Left lung (tissue), 10 donors: ENCODE results near the gene CNTLN. TPM values are rescaled to one million over a fixed set of nuclear protein-coding genes. Genes with fewer than 3 reads are reported as not detected.
"Not testable (repeated sequence)": the region's sequence is repeated elsewhere in the genome, so short reads cannot be mapped to it uniquely, and the experiment has no call there.

Experiments used
- ATAC-seq: fragments of 200-7000 bp; cut with Tn5 transposase; one replicate; pipeline ENCODE4 v1.9.1; 2020; ENCODE audit warnings: moderate library complexity
- DNase-seq, 4 donors: peaks; one replicate each; pipeline ENCODE4 v3.0.0-alpha.2; 2013 to 2020
- H3K27ac ChIP-seq, 2 donors: fragments of 200-600 bp; sonication (generic) in 1 of 2; one replicate each; pipeline versions ENCODE4 v1.5.0 to v1.8.0; 2020 to 2021
- H3K27me3 ChIP-seq, 2 donors: fragments of 200-600 bp; sonication (generic) in 1 of 2; one replicate each; pipeline versions ENCODE4 v1.5.0 to v1.8.0; 2020 to 2021
- H3K36me3 ChIP-seq, 2 donors: fragments of 200-600 bp; sonication (generic) in 1 of 2; one replicate each; pipeline versions ENCODE4 v1.5.0 to v1.8.0; 2020 to 2021
- H3K4me1 ChIP-seq, 2 donors: fragments of 200-600 bp; one replicate each; pipeline ENCODE4 v1.8.0; 2021
- H3K4me3 ChIP-seq, 2 donors: fragments of 200-600 bp; sonication (generic) in 1 of 2; one replicate each; pipeline versions ENCODE4 v1.5.0 to v1.8.0; 2020 to 2021; ENCODE audit warnings: mild to moderate bottlenecking in 1 of 2
- H3K9me3 ChIP-seq, 2 donors: fragments of 200-600 bp; sonication (generic) in 1 of 2; one replicate each; pipeline versions ENCODE4 v1.5.0 to v1.8.0; 2020 to 2021
- intact Hi-C, 2 donors: fragments of 100-400 bp; cut with DNase I; formaldehyde crosslinking; loops; one replicate each; pipeline versions ENCODE4 v1.11.2 to v1.14.2; 2022
- polyA plus RNA-seq, 6 donors: library from polyadenylated mRNA; unstranded; fragments of 120-200 nt; gene quantifications; one replicate each; pipeline ENCODE4 v1.2.1, GENCODE V29; 2013; ENCODE audit not compliant: insufficient read length in 6 of 6
- total RNA-seq, 2 donors: library from RNA; stranded (reverse); fragmentation: NEBNext Ultra II Directional; extraction: Animal tissue kit (Norgen Biotek cat#: 25700); gene quantifications; one replicate each; pipeline ENCODE4 v1.2.1, GENCODE V29; 2021
- TF ChIP-seq, protein P1 (sequence below), 2 donors: fragments of 200-600 bp; sonication (generic) in 1 of 2; IDR thresholded peaks; one replicate each; pipeline versions ENCODE4 v1.5.0 to v1.8.0; 2021; ENCODE audit warnings: antibody characterized with exemption in 2 of 2
- donor health status: DM: no; HTN: yes; CAD: no.
- donor health status: DM: no; HTN: no; CAD: no.

The CNTLN gene
- total and polyA plus RNA-seq, 8 donors, result 5.2 to 25.2 (median 18.5) TPM

DNA sequence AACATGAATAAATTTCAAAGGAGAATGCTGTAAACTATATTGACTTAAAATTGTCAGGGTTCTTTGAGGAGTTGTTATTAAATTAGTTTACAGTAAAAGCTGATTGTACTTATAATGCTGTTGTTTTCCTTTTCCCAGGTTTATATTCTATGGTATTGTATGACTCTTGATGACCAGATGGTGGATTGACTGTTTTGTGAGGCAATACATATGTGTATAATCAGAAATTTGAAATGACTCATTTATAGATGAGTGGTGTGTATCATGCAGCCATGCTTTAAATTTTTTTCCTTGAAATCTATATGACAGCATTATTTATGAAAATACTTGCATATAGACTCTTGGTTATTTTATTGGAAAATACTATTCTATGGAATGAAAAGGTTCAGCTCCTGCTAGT is 195.3 kb downstream of the CNTLN start:
- ATAC-seq (no peak), DNase-seq (no peak)
- no peaks in the 10 kb centered on the region for H3K36me3 ChIP-seq
- no peak overlapping the region for H3K27ac ChIP-seq
- H3K27me3 ChIP-seq, result no peaks in the 10 kb centered on the region
- TF ChIP-seq, protein P1, sequence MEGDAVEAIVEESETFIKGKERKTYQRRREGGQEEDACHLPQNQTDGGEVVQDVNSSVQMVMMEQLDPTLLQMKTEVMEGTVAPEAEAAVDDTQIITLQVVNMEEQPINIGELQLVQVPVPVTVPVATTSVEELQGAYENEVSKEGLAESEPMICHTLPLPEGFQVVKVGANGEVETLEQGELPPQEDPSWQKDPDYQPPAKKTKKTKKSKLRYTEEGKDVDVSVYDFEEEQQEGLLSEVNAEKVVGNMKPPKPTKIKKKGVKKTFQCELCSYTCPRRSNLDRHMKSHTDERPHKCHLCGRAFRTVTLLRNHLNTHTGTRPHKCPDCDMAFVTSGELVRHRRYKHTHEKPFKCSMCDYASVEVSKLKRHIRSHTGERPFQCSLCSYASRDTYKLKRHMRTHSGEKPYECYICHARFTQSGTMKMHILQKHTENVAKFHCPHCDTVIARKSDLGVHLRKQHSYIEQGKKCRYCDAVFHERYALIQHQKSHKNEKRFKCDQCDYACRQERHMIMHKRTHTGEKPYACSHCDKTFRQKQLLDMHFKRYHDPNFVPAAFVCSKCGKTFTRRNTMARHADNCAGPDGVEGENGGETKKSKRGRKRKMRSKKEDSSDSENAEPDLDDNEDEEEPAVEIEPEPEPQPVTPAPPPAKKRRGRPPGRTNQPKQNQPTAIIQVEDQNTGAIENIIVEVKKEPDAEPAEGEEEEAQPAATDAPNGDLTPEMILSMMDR (IDR thresholded peaks at IDR 0.05), result no peak
- H3K4me1 ChIP-seq, result no peaks in the 10 kb centered on the region
- no peak overlapping the region for H3K4me3 ChIP-seq
- H3K9me3 ChIP-seq, result no peaks in the 10 kb centered on the region
- intact Hi-C loops, result no loop called here

DNA sequence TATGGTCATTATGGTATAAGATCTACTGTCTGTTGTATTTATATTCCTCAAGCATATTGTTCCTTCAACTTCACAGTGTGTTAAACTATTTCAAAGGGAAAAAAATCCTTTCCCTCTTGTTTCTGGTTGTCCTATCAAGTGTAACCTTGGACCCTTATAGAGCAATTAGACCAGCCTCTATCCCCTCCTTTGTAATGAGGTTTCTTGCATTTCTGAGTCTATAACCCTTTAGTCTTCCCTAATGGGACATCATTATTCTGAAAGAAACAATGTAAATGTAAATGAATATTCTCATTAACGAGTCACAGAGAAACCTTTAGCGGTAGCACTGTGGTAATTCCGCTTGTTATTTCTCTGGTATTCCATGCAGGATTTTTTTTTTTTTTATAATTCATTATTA is 197.3 kb downstream of the CNTLN start:
- intact Hi-C loops, result no loop called here
- TF ChIP-seq, protein P1 (IDR thresholded peaks at IDR 0.05), result no peak
- DNase-seq, result no peak

DNA sequence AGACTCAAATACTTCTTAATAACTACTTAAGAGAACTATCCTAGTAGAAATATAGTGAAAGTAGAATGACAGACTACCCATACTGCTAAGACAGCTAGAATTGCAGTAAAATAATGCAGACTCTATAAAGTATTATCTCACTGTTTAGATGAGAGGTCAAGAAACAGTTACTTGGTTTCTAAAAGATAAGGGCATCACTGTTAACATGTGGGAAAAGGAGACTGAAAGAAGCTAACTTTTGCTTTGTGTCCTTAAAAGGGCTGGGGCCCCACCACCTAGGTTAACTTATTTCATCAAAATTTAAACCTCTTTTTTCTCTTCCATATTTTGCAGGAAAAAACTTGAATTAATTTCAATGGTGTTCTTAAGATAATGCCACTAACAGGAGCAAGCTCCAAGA is 204.3 kb downstream of the CNTLN start:
- peaks cover 0 to 15% of the 10 kb centered on the region in 2 donors for H3K36me3 ChIP-seq
- intact Hi-C loops, result no loop called here
- no peak for ATAC-seq

More for the DNA sequence above, 197.3 kb downstream of the CNTLN start:
- H3K36me3 ChIP-seq, result no peaks in the 10 kb centered on the region
- no peaks in the 10 kb centered on the region for H3K27me3 ChIP-seq
- H3K9me3 ChIP-seq, result no peaks in the 10 kb centered on the region
- no peak for ATAC-seq
- H3K4me1 ChIP-seq, result no peaks in the 10 kb centered on the region
- no peak overlapping the region for H3K4me3 ChIP-seq
- no peak overlapping the region for H3K27ac ChIP-seq

DNA sequence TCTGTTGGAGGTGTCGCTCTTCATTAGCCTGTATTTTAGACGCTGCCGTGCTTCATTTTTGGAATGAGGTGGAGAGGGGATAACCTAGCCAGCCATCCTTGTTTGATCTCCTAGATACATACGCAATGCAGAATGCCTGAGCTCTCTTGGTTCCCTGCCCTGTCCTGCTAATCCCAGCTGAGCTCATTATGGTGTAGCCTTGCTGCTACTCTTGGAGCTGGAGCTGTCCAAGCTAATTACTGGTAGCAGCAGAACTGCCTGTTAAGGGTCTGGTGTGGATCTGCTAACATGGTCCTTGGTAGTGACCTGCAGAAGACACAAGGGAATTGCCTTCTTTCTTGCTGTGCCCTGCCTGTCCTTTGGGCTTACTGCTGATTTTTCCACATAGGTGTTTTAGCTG is 207.9 kb downstream of the CNTLN start:
- ATAC-seq, result no peak

More for the DNA sequence above, 204.3 kb downstream of the CNTLN start:
- H3K4me1 ChIP-seq, result no peaks in the 10 kb centered on the region
- H3K27me3 ChIP-seq, result no peaks in the 10 kb centered on the region
- H3K9me3 ChIP-seq, result no peaks in the 10 kb centered on the region
- TF ChIP-seq, protein P1 (IDR thresholded peaks at IDR 0.05), result no peak
- H3K4me3 ChIP-seq, result no peak overlapping the region
- H3K27ac ChIP-seq, result no peak overlapping the region
- no peak for DNase-seq

DNA sequence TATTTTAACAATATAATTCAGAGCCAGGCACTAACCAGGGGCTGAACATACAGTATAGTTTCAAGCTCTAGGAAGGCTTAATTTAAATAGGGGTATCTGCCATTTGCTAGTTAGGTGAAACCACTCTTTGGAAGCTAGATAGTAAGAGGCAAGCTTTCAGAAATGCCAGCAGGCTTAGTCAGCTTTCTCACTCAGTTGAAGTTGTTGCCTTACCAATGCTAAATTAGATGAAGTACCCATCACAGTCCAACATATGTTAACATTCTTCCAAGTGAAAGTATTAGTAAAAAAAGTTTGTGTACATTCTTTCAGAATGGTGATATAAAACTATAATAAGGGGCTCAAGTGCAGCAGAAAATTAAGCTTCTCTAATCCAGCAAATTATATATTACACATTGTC is 215.0 kb downstream of the CNTLN start:
- peaks cover 0 to 7% of the 10 kb centered on the region in 2 donors for H3K36me3 ChIP-seq
- no peak overlapping the region for H3K4me3 ChIP-seq
- H3K4me1 ChIP-seq, result no peaks in the 10 kb centered on the region
- TF ChIP-seq, protein P1 (IDR thresholded peaks at IDR 0.05), result no peak
- intact Hi-C loops, result no loop called here
- no peaks in the 10 kb centered on the region for H3K9me3 ChIP-seq
- no peak for DNase-seq
- H3K27me3 ChIP-seq, result no peaks in the 10 kb centered on the region
- peak; percentile 21 for ATAC-seq
- H3K27ac ChIP-seq, result no peak overlapping the region

More for the DNA sequence above, 207.9 kb downstream of the CNTLN start:
- H3K36me3 ChIP-seq, result peaks cover 0 to 22% of the 10 kb centered on the region in 2 donors
- TF ChIP-seq, protein P1 (IDR thresholded peaks at IDR 0.05), result no peak
- no peak overlapping the region for H3K27ac ChIP-seq
- no peak overlapping the region for H3K4me3 ChIP-seq
- intact Hi-C loops, result no loop called here
- DNase-seq, result no peak
- H3K4me1 ChIP-seq, result no peaks in the 10 kb centered on the region
- H3K27me3 ChIP-seq, result no peaks in the 10 kb centered on the region
- no peaks in the 10 kb centered on the region for H3K9me3 ChIP-seq

DNA sequence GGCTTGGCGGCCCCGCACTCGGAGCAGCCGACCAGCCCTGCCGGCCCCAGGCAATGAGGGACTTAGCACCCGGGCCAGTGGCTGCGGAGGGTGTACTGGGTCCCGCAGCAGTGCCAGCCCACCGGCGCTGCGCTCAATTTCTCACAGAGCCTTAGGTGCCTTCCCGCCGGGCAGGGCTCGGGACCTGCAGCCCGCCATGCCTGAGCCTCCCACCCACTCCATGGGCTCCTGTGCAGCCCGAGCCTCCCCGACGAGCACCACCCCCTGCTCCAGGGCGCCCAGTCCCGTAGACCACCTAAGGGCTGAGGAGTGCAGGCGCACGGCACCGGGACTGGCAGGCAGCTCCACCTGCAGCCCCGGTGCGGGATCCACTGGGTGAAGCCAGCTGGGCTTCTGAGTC is 219.2 kb downstream of the CNTLN start:
- intact Hi-C loops, H3K27me3 ChIP-seq, H3K4me3 ChIP-seq, ATAC-seq, H3K36me3 ChIP-seq, H3K27ac ChIP-seq, H3K4me1 ChIP-seq, H3K9me3 ChIP-seq: not testable (repeated sequence)
- DNase-seq, result peak in 1 of 4 donors; percentile 51
